Measurements from ENCODE around the gene DUS2. TPM values are rescaled to one million over a fixed set of nuclear protein-coding genes. Genes with fewer than 3 reads are reported as not detected.

Gene DUS2
- total and polyA plus RNA-seq, 2 of the 8 experiments (the other 6 are each of a cell fraction or from before 2014, with no cell fraction given), result 17.2 to 27.0 TPM

DNA sequence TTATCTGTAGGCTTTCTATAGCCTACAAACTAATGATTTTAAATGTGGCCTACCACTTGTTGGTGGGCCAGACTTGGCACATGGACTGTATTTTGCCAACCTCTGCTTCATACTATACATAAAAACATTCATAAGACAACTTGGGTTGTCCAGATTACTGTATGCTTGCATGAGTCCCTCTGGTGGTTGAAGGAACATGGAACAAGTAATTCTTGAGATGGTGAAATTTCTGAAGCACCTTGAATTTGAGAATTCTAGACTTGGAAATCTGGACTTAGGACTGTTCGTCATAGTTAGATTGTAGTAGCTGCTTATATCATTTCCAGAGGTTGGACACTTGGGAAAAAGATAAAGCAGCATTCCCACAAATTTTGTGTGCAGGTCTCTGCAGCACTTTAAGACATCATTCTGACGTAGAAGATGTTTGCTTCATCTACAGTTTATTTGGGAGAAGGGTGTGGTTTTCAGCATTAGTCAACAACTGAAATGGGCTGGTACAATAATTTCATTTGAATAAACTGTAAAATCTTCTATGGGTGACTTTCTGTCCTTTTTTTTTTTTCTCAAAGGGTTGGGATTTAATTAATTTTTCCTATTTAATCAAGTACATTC lies 93.3 kb downstream of the DUS2 start:
- Histone ChIP-seq H2BK120ac (replicated peaks; ENCODE audit: low read depth, low read length) (no peak overlapping the region), H3K4me2 (ENCODE audit: insufficient read depth in 1 of 2, low read depth in 2 of 2, low read length in 2 of 2) (no peak overlapping the region), H3K36me3 (ENCODE audit: control insufficient read depth in 2 of 4, insufficient read depth in 4 of 4, low read length in 3 of 4) (no peaks in the 10 kb centered on the region), H2AK5ac (ENCODE audit: low read depth, low read length) (no peak overlapping the region), H2BK12ac (ENCODE audit: low read depth, low read length) (no peak overlapping the region), H4K20me1 (replicated peaks in 1 of 2; ENCODE audit: control insufficient read depth in 1 of 2, insufficient read depth in 2 of 2, low read length in 2 of 2) (peaks cover 2 to 7% of the 10 kb centered on the region in 2 experiments), H3K4ac (replicated peaks; ENCODE audit: insufficient read length, low read depth, low read length) (no peak overlapping the region), H3K4me3 (ENCODE audit: extremely low read depth in 1 of 4, insufficient read depth in 2 of 4, low read depth in 3 of 4, low read length in 4 of 4) (no peak overlapping the region), H3K79me1 (ENCODE audit: low read depth, low read length) (peaks cover 13% of the 10 kb centered on the region), H2BK5ac (ENCODE audit: low read depth, low read length) (no peak overlapping the region), H3K23me2 (ENCODE audit: low read depth, low read length) (no peaks in the 10 kb centered on the region), H3K14ac (ENCODE audit: insufficient read length) (no peak overlapping the region), H4K91ac (replicated peaks; ENCODE audit: insufficient read length, low read length) (no peak overlapping the region), H3K4me1 (replicated peaks in 1 of 4; ENCODE audit: control insufficient read depth in 3 of 4, insufficient read depth in 4 of 4, low read length in 3 of 4) (peaks cover 0 to 5% (median 0%) of the 10 kb centered on the region in 4 experiments; a peak in 1 of 7 replicates), H3K79me2 (ENCODE audit: control insufficient read depth in 1 of 2, insufficient read depth in 2 of 2, low read length in 2 of 2) (peaks cover 0 to 87% of the 10 kb centered on the region in 2 experiments; a peak in 2 of 4 replicates), H4K8ac (ENCODE audit: extremely low read depth, insufficient read depth, low read length) (no peak overlapping the region), H3K27me3 (replicated peaks in 1 of 4; ENCODE audit: control insufficient read depth in 3 of 4, extremely low read depth in 1 of 4, insufficient read depth in 3 of 4, low read length in 3 of 4) (no peaks in the 10 kb centered on the region), H3K56ac (replicated peaks; ENCODE audit: insufficient read length, low read depth, low read length) (no peak overlapping the region), H3K9me3 (ENCODE audit: insufficient read depth in 2 of 2, low read depth in 1 of 2, low read length in 1 of 2) (no peaks in the 10 kb centered on the region), H4K5ac (ENCODE audit: insufficient read length, low read depth, low read length) (no peak overlapping the region), H3K18ac (ENCODE audit: extremely low read depth, low read length) (no peak overlapping the region), H3K9ac (replicated peaks in 1 of 4; ENCODE audit: extremely low read depth in 1 of 4, low read depth in 3 of 4, low read length in 3 of 4) (no peak overlapping the region), H2BK15ac (ENCODE audit: low read length) (no peak overlapping the region), H3K27ac (ENCODE audit: low read depth, low read length) (no peak overlapping the region), H2AFZ (ENCODE audit: low read length) (no peak overlapping the region), H3K23ac (ENCODE audit: insufficient read length) (no peak overlapping the region), H2BK20ac (ENCODE audit: low read length) (no peak overlapping the region)
- ChIA-PET POLR2A (ENCODE audit: partially characterized antibody) (no interaction called here), CTCF (ENCODE audit: partially characterized antibody) (interaction anchor here (0.5 to 1.2 kb wide), 5 partner anchors 22 to 1006 kb away, joined by 3 to 6 read pairs (median 3); no protein-coding TSS in a partner anchor)
- 92% methylated on average over 2 of the region's 2 CpGs; no CpG with 5 or more reads in 1 of the 2 experiments for WGBS, 2 experiments (ENCODE audit: extremely low coverage in 1 of 2, insufficient coverage in 1 of 2, insufficient read length in 1 of 2, insufficient replicate concordance in 2 of 2, low coverage in 1 of 2, low lambda C conversion rate in 2 of 2, missing lambda C conversion rate in 1 of 2)
- FAIRE-seq, result no peak
- TF ChIP-seq JUN (IDR thresholded peaks at IDR 0.05; ENCODE audit: low read depth, low read length), result no peak
- peak in 1 of 2 experiments; percentile 7; a peak in 1 of 4 replicates for TF ChIP-seq RAD21 (IDR thresholded peaks at IDR 0.05 in 1 of 2, conservative IDR thresholded peaks at IDR 0.05 in 1 of 2; ENCODE audit: low read depth in 2 of 2, low read length in 2 of 2)
- TF ChIP-seq, protein P1, sequence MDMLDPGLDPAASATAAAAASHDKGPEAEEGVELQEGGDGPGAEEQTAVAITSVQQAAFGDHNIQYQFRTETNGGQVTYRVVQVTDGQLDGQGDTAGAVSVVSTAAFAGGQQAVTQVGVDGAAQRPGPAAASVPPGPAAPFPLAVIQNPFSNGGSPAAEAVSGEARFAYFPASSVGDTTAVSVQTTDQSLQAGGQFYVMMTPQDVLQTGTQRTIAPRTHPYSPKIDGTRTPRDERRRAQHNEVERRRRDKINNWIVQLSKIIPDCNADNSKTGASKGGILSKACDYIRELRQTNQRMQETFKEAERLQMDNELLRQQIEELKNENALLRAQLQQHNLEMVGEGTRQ (IDR thresholded peaks at IDR 0.05; ENCODE audit: low read length), result no peak
- no peak for TF ChIP-seq CHD2 (IDR thresholded peaks at IDR 0.05; ENCODE audit: low read length)
- TF ChIP-seq SAP30 (IDR thresholded peaks at IDR 0.05; ENCODE audit: insufficient read depth, insufficient replicate concordance, low read length), result no peak
- TF ChIP-seq, protein P2, sequence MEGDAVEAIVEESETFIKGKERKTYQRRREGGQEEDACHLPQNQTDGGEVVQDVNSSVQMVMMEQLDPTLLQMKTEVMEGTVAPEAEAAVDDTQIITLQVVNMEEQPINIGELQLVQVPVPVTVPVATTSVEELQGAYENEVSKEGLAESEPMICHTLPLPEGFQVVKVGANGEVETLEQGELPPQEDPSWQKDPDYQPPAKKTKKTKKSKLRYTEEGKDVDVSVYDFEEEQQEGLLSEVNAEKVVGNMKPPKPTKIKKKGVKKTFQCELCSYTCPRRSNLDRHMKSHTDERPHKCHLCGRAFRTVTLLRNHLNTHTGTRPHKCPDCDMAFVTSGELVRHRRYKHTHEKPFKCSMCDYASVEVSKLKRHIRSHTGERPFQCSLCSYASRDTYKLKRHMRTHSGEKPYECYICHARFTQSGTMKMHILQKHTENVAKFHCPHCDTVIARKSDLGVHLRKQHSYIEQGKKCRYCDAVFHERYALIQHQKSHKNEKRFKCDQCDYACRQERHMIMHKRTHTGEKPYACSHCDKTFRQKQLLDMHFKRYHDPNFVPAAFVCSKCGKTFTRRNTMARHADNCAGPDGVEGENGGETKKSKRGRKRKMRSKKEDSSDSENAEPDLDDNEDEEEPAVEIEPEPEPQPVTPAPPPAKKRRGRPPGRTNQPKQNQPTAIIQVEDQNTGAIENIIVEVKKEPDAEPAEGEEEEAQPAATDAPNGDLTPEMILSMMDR (IDR thresholded peaks at IDR 0.05; ENCODE audit: control extremely low read depth in 1 of 3, insufficient read depth in 1 of 3, low read depth in 1 of 3, low read length in 3 of 3), result peak in 2 of 3 experiments; percentile 2 to 42; a peak in 2 of 4 replicates
- DNase-seq (ENCODE audit: low read depth in 1 of 2, low spot score in 2 of 2), result no peak

Data from H1 (cell line).